SK-N-SH (cell line): ENCODE data around the gene GLG1.

Experiments used
- CTCF ChIP-seq: fragments of 200-600 bp; sonication (generic); IDR thresholded peaks from 2 replicates; pipeline ENCODE4 v1.6.1; 2017; ENCODE audit warnings: antibody characterized with exemption, mild to moderate bottlenecking, moderate library complexity
- FOXJ3 ChIP-seq: sonication (generic); formaldehyde crosslinking; IDR thresholded peaks from 2 replicates; pipeline ENCODE4 v1.5.1; 2020; ENCODE audit warnings: mild to moderate bottlenecking, missing genetic modification reagents
- GABPA ChIP-seq: IDR thresholded peaks from 2 replicates; pipeline ENCODE4 v1.4.0; 2012; ENCODE audit warnings: low read depth, mild to moderate bottlenecking
- GATA2 ChIP-seq: sonication (generic); formaldehyde crosslinking; IDR thresholded peaks from 2 replicates; pipeline ENCODE4 v1.5.0; 2020; ENCODE audit warnings: mild to moderate bottlenecking, missing genetic modification reagents
- JUND ChIP-seq: IDR thresholded peaks from 2 replicates; pipeline ENCODE4 v1.4.0; 2012
- MAX ChIP-seq: IDR thresholded peaks from 2 replicates; pipeline ENCODE4 v1.4.0; 2012; ENCODE audit warnings: low read depth
- RAD21 ChIP-seq: IDR thresholded peaks from 2 replicates; pipeline ENCODE4 v1.6.1; 2012; ENCODE audit warnings: mild to moderate bottlenecking, low read length
- RXRA ChIP-seq: IDR thresholded peaks from 2 replicates; pipeline ENCODE4 v1.4.0; 2012; ENCODE audit warnings: low read depth, mild to moderate bottlenecking, borderline replicate concordance
- TAF1 ChIP-seq: IDR thresholded peaks from 2 replicates; pipeline ENCODE4 v1.6.1; 2012; ENCODE audit warnings: low read depth, mild to moderate bottlenecking, low read length, moderate library complexity, borderline replicate concordance
- TEAD4 ChIP-seq: IDR thresholded peaks from 2 replicates; pipeline ENCODE4 v1.4.0; 2012; ENCODE audit warnings: mild to moderate bottlenecking, borderline replicate concordance; ENCODE audit not compliant: insufficient read depth
- USF1 ChIP-seq: IDR thresholded peaks from 2 replicates; pipeline ENCODE4 v1.4.0; 2012; ENCODE audit warnings: low read depth, borderline replicate concordance
- USF2 ChIP-seq: fragments of 150-350 bp; IDR thresholded peaks from 2 replicates; pipeline ENCODE4 v1.6.1; 2017; ENCODE audit warnings: antibody characterized with exemption, low read length, low read depth, borderline replicate concordance

- TF ChIP-seq GABPA = 0 out of 2 replicates have a peak, but pooled peaks have one; percentile 33
- no peak for TF ChIP-seq FOXJ3 (CRISPR knock-in tag)
- no peak for TF ChIP-seq TAF1
- TF ChIP-seq CTCF = no peak
- peak; percentile 65; the same call in 1 of the 2 replicates for TF ChIP-seq MAX
- TF ChIP-seq USF2 = no peak
- 0 out of 2 replicates have a peak, but pooled peaks have one; percentile 18 for TF ChIP-seq RXRA
- no peak for TF ChIP-seq GATA2
- peak; percentile 72 for TF ChIP-seq JUND
- TF ChIP-seq RAD21 = no peak
- 0 out of 2 replicates have a peak, but pooled peaks have one; percentile 39 for TF ChIP-seq TEAD4
- TF ChIP-seq USF1 = no peak
Observed at GRCh38 chr16:74448990-74449389, 157.9 kb downstream of the GLG1 start.
